Fibroblast of the aortic adventitia (primary cell): Measurements from ENCODE around the gene SRC. TPM values are rescaled to one million over a fixed set of nuclear protein-coding genes. Genes with fewer than 3 reads are reported as not detected.

Source experiments
- DNase-seq: peaks from one replicate; pipeline ENCODE4 v3.0.0-alpha.2; 2010; ENCODE audit warnings: low read depth
- H3K4me3 ChIP-seq: 2 replicates; pipeline ENCODE4 v1.5.1; 2011; ENCODE audit warnings: low read depth, mild to moderate bottlenecking, control low read depth, low read length, moderate library complexity
- total RNA-seq: library from RNA; depleted of rRNA; stranded (reverse); fragments of >200 nt; gene quantifications from 2 replicates; pipeline ENCODE4 v1.2.3, GENCODE V29; 2012; ENCODE audit warnings: low replicate concordance
- TF ChIP-seq, protein P1 (sequence below): IDR thresholded peaks from 2 replicates; pipeline ENCODE4 v1.5.1; 2011; ENCODE audit warnings: mild to moderate bottlenecking, low read length, control low read depth, inconsistent platforms; ENCODE audit not compliant: insufficient read depth

The SRC gene
- total RNA-seq, 1 donor: 19.1 TPM

DNA sequence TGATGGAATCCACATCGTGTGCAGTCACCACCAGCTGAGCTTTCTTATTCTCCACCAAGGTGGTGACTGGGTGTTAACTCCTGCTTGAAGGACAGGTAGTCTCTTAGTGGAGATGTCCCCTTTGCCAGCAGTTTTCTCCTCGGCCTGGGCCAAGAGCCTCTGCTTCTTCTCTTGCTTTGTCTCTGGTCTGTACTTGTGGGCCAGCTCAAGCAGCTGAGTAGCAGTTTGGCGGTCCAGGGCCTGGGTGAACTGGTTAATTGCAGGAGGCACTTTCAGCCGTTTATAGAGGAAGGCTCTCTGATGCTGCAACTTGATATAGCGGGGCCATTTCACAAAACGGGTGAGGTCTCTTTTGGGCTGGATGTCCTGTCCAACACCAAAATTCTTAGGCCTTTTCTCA is 99.1 kb downstream of the SRC start:
- no peak for DNase-seq
- TF ChIP-seq, protein P1, sequence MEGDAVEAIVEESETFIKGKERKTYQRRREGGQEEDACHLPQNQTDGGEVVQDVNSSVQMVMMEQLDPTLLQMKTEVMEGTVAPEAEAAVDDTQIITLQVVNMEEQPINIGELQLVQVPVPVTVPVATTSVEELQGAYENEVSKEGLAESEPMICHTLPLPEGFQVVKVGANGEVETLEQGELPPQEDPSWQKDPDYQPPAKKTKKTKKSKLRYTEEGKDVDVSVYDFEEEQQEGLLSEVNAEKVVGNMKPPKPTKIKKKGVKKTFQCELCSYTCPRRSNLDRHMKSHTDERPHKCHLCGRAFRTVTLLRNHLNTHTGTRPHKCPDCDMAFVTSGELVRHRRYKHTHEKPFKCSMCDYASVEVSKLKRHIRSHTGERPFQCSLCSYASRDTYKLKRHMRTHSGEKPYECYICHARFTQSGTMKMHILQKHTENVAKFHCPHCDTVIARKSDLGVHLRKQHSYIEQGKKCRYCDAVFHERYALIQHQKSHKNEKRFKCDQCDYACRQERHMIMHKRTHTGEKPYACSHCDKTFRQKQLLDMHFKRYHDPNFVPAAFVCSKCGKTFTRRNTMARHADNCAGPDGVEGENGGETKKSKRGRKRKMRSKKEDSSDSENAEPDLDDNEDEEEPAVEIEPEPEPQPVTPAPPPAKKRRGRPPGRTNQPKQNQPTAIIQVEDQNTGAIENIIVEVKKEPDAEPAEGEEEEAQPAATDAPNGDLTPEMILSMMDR: no peak
- H3K4me3 ChIP-seq: no peak overlapping the region

DNA sequence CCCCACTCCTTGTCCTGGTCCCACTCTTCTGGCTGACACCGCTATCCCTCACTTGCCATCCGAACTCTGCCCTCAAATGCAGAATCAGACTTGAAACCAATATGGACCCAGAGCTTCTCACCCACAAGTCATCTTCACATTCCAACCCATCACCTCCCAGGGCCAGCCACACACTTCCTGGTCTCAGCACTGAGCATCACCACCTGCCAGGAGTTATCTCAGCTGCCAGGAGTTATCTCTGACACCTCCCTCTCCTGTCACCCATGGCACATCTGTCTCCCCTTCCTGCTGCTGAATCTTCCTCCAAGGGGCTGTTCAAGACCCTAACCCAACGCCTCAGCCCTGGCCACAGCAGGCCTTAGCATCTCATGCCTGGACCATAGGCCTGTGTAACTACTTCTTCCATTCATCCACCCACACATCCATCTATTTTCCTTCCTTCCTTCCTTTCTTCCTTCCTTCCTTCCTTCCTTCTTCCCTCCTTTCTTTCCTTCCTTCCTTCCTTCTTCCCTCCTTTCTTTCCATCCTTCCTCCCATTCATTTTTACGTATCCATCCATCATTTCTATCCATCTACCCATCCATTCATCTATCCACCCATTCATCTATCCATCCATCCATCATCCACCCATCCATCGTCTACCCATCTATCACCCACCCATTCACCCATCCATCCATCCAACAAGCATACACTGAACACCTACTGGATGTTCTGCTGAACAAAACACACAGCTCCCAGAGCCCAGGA is 100.5 kb downstream of the SRC start:
- TF ChIP-seq, protein P1: no peak
- H3K4me3 ChIP-seq: no peak overlapping the region
- DNase-seq: no peak

DNA sequence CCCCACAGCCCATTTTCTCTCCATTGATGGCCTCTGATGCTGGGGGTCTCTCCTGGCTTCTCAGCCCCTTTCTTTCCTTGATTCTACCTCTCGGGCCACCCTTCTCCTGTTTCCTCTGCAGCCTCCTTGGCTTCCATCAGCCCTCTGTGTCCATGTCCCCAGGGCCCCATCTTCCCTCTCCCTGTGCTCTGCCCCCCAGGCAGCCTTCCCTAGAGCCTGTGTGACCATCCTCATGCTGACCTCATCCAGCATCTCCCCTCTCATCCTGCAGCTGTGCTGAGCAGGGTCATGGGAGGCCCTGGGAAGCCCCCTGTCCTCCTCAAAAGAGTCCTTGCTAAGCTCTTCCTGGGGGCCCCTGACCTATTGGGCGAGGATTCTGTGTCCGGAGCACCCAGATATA is 101.7 kb downstream of the SRC start:
- TF ChIP-seq, protein P1: no peak
- no peak for DNase-seq
- H3K4me3 ChIP-seq: no peak overlapping the region

DNA sequence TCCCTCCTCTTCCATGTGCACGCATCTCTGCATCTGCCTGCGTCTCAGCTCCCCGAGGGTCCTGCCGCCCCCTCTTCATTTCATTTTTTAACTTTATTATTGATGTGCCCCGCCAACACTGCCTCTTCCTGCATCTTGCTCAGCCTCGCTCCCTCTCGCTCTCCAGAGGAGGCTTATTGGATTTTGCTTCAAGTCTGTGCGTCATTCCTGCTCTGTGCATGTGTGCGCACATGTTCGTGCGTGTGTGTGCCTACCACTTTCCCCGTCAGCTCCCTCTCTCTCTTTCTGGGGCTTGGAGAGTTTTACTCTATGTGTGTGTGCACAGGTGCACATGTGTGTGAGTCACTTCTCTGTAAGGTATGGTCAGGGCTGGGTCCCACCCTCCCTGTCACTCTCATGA is 103.3 kb downstream of the SRC start:
- H3K4me3 ChIP-seq: no peak overlapping the region
- TF ChIP-seq, protein P1: no peak

DNA sequence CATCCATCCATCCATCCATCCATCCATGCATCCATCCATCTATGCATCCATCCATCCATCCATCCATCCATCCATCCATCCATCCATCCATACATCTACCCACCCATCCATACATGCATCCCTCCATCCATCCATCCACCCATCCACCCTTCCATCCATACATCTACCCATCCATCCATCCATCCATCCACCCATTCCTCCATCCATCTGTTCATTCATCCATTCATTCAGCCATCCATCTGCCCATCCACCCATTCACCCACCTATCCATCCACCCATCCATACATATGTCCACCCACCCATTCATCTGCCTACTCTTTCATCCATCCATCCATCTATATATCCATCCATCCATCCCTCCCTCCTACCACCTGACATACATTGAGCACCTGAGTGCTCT is 104.4 kb downstream of the SRC start:
- TF ChIP-seq, protein P1: no peak
- no peak for DNase-seq
- no peak overlapping the region for H3K4me3 ChIP-seq

More for the DNA sequence above, 103.3 kb downstream of the SRC start:
- DNase-seq: no peak

DNA sequence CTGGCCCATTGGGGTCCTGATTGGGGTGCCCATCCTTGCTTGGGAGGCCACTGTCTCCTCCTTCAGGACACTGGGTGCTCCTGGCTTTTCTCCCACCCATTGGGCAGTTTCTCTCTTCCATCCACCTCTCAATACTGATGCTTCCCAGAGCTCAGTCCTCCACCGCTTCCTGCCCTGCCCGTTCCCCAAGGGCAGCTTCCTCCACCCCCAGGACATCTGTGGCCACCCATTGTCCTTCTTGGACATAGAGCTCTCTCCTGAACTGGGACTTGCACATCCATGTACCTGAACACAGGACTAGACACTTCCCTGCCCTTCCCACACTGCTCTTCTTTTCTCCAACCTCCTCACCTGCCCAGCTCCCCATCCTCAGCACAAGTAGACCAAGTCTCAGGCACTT is 105.7 kb downstream of the SRC start:
- TF ChIP-seq, protein P1: no peak
- DNase-seq: no peak
- no peak overlapping the region for H3K4me3 ChIP-seq

DNA sequence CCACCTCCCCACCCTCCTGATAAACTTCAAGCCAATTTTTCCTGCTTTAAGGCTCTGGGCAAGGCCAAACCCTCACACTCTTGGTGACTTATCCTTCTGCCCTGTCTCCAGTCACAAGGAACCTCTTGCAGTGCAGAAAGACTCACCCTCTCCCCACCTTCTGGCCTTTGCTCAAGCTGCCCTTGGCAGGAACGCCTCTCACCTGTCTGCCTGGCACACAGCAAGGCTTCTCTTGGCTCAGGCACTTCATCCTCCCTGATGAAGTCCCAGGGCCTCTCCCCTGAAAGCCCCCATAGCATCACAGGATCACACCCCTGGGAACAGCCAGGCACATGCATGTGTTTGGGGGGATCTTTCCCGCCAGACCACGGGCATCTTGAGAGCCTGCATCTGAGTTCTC is 106.3 kb downstream of the SRC start:
- TF ChIP-seq, protein P1: no peak
- H3K4me3 ChIP-seq: no peak overlapping the region
- DNase-seq: no peak
